Stimulated activated CD4-positive, alpha-beta T cell treated with anti-CD3 and anti-CD28 coated beads, Interleukin-4, amount 100 ng/mL, for 48 hours (primary cell): ENCODE results near the gene NREP.
A peak's percentile ranks its signal among the peaks of the same experiment; 100 is the strongest.
"Not testable (repeated sequence)": the region's sequence is repeated elsewhere in the genome, so short reads cannot be mapped to it uniquely, and the experiment has no call there.

Experiments used
- DNase-seq, 2 donors: peaks; one replicate each; pipeline ENCODE4 v3.0.0-alpha.2; 2020; ENCODE audit warnings: low read depth in 2 of 2

NREP gene

DNA sequence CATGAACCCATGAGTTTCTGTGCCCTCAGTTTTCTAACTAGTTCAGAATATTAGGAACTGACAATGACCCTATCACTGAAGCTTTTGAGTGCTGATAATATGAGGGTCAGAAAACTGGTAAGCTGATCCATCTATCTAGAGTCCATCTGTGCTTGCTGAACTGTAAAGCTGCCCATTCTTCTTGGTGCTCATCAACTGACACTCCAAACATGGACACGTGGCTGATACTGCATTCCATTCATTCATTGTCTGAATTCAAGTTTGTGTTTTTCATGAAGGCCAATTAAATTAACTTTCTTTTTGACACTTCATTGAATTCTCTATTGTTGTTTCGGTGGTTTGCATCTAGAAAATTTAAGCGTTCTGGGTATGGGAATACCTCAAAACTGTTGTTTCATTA is 17.6 kb downstream of the NREP start:
- DNase-seq = no peak

DNA sequence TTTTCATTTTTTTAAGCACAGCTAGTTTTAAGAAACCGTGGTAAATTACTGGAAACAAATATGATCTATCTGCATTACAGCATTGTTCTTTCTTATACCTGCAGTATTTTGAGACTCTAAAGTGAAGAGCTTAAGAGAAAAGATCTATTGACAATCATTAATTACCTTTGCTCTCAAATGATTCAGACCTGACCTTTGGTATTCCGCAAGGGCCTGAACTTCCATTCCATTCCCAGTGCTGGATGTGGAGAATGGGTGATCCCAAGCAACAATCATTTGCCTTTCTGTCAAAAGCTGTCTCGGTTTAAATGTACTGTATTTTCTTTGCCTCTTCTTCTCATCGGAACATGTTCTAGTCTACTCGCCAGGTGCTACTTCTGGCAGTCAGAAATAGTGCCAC is 18.9 kb downstream of the NREP start:
- DNase-seq = no peak

DNA sequence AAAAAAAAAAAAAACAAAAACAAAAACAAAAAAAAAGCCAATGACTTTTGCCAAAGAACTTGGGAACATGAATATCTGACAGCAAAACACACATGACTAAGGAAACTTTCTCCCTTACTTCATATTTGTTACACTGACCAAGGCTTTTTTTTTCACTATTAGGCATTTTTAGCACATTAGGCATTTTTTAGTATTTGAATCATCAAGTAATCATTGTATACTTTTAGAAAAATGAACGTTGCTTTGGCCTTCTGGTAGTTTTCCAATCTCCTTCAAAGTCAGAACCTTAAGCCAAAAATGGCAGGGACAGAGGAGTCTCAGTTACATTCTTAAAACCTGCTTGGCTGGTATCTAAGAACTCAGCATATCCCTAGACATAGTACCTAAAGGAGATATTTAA is 19.3 kb downstream of the NREP start:
- DNase-seq = no peak

- peak; percentile 30 to 31 for DNase-seq
These were observed 21.3 kb downstream of the NREP start for GRCh38 chr5:111735583-111736270.

- no peak for DNase-seq
These were observed 22.4 kb downstream of the NREP start for GRCh38 chr5:111734597-111734996.

- no peak for DNase-seq
These were observed 23.0 kb downstream of the NREP start for GRCh38 chr5:111734013-111734412.

DNA sequence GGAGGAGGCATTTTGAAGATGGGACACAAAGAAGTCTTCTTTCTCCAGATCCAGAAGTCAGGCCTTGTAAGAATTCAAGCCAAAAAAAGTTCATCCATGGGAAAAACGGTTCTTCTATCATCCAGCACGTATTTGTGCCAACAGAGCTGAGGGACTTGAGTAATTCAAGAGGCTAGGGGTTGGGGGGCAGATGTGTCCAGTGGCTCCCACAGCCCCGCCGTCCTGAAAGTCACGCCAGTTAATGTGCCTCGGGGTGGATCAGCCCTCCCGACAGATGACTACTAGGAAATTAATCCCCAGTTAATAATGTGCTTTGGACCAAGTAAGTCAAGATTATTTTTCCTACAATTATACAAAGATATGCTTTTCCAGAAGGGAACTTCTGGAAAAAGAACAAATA is 23.4 kb downstream of the NREP start:
- no peak for DNase-seq

- no peak for DNase-seq
These were observed 25.4 kb downstream of the NREP start for GRCh38 chr5:111731638-111732037.

DNA sequence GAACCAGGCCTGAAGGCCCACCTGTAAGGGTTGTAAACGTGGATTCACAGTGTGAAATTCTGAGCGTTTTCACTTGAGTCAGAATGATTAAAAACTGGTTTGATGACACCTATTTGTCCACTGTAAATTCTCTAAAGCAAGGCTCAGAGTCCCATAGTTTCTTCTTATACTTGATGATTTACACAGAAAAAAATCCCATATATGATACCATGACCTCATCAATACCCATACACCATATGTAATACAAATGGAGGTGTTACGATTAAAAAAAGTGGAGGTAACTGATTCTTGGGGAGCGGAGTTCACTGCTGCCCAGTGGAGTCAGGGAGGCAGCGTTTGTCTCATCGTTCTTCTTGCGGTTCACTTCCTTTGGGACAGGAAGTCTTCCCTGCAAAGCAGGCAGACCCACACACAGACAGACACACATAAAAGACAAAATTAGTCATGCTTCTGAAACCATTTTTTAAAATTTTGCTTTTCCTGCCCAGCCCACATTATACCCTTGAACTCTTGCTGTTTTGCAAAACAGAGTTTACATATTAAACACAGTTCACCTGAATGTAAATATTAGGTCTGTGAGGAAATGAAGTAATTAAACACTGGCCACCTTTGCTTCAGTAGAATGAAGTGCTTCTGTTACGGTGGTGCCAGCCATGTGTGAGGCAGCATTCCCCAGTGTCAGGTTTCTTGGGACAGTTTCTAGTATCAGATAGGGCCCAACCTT is 26.2 kb downstream of the NREP start:
- DNase-seq = no peak

DNA sequence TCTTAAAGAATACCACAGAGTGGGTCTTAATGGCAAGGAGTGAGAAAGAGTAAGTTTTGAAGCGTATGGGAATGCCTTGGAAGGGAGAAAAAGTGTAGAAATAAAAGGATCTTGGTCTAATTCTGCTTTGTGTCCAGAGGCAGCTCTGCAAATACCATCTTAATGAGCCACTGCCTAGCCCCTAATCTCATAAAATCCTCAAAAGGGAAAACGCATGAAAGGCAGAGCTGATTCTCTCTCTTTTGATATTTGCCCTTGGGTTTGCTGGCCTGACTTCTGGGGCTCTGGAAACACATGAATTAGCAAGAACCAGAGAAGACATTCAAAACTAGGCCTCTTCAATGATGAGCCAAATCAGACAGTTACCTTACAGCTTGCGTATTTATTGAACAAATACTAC is 28.1 kb downstream of the NREP start:
- no peak for DNase-seq

GRCh38 chr5:111726986-111727385 is 30.0 kb downstream of the NREP start:
- DNase-seq = no peak

DNA sequence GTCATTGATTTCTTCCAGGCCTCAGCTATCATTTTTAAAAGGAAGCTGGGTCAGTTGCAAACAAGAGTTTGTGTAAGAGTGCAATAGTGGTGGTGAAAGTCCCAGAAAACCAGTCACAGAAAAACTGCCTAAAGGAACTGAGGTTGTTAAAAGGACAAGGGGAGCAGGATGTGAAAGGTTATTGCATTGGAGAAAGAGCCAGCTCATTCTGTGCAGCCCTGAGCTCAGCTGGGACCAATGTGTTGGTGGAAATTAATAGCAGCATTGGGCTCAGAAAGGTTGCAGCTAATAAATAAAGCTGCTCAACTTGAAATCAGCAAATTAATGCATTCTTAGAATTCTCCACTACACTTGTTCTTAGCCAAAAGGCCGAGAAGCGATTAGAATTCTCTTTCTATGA is 34.9 kb downstream of the NREP start:
- DNase-seq = no peak

DNA sequence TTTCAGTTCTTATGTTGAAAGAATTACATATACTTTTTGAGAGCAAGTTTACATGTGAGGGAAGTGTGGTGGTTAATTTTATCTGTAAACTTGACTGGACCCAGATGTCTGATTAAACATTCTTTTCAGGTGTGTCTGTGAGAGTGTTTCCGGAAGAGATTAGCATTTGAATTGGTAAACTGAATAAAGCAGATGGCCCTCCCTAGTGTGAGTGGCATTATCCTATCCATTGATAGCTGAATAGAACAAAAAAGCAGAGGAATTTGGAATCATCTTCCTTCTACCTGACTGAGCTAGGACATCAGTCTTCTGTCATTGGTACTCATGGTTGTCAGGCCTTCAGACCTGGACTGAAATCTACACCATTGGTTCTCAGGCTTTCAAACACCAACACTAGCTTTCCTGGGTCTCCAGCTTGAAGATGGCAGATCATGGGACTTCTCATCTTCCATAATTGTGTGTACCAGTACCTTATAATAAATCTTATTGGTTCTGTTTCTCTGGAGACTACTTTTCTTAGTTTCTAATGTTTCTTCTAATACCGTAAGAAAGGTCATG is 36.6 kb downstream of the NREP start:
- no peak for DNase-seq

- no peak for DNase-seq
These were observed 37.2 kb downstream of the NREP start for GRCh38 chr5:111719773-111720172.

GRCh38 chr5:111716789-111717188 is 40.2 kb downstream of the NREP start:
- not testable (repeated sequence) for DNase-seq

- no peak for DNase-seq
These were observed 49.3 kb downstream of the NREP start for GRCh38 chr5:111707630-111708164.

DNA sequence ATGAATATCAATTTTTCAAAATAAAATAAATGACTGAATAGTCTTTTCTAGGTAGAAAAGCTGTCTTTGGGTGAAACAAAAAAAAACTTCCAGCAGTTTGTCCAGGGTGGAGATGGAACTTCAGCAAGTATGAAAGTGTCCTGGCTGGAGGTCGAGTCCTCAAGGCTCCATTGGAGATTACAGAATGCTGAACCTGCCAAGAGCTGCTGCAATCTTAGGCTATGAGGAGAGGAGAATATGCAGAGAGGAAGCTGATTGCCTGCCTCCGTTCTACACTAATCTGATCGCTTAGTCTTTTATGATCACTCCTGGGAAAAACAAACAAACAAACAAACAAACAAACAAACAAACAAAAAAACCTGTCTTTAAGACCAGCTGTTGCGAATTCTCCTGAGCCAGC is 50.6 kb downstream of the NREP start:
- no peak for DNase-seq

GRCh38 chr5:111704452-111705085 is 52.4 kb downstream of the NREP start:
- DNase-seq = no peak

- no peak for DNase-seq
These were observed 53.3 kb downstream of the NREP start for GRCh38 chr5:111703662-111704061.

DNA sequence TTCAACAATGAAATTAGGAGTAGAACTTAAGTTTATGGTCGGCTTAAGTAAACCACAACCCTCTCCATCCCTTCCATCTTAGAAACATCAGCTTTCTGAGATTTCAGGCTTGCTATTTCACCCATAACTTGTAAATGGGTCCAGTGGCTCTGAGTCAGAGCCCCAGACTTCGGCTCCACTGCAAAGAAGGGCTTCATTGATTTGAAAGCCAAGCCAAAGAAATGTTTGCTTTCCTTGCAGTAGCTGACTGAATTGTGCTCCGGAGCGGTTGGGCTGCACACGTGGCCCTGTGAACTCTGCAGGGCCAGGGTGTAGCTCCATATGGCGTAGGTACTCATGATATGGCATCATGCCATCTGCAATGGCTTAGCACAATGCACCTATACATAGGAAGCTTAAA is 57.0 kb downstream of the NREP start:
- DNase-seq = no peak

DNA sequence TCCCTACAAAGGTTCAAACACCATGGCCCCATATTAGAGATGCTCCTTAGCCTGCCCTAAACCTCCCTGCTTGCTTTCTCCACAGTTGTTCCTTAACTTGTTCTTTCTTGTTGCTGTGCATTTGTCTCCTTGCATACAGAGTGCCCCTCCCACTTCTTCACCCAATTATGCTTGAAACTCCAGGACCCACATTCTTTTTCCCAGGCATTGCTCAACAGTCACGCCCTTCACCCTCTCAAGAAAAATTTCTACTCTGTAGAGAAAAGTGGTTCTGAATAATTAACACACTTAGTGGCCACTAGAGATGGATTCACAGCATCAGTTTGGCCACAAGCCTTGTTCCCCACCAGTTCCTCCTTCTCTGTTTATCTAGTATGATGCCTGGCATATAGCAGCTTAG is 57.7 kb downstream of the NREP start:
- no peak for DNase-seq
